ENCODE results near the gene RCOR1. TPM values are rescaled to one million over a fixed set of nuclear protein-coding genes. Genes with fewer than 3 reads are reported as not detected.

The RCOR1 gene
- total and polyA plus RNA-seq, 2 of the 8 experiments (the other 6 are each of a cell fraction or from before 2014, with no cell fraction given): 12.3 to 26.3 TPM

DNA sequence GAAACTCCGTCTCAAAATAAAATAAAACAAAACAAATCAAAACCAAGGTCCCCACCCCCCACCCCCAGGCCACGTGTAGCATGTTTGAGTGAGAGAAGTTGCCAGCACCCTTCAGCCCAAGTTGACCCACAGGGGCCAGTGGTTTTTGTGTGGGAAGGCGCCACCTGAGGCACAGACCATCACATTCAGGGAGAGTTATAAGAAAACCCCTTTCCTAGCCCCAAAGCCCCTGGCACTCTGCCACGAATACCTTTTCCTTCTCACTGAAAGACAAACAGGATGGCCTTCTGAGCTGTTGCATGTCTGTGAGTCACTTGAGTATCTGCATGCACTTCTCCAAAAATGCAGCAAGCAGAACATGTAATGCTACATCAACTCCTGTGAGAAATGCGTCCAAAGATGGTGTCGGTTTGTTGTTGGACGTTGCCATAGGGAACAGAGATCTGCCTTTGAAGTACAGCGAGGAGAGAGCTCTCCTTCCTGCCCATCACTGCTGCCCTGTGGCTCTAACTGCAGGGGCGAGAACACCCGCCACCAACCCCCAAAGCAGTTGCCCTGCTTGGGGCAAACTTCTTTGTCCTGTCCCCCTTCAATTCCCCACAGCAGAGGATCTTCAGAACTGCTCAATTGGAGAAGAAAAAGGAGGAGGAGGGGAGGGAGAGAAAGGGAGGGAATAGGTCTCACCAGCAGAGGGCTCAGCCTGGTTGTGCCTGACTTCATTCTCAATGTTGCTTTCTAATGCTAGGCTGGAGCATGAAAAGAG is 182.1 kb downstream of the RCOR1 start (continued):
- TF ChIP-seq NANOG (IDR thresholded peaks at IDR 0.05; ENCODE audit: insufficient read depth, low read depth, low read length, poor library complexity, severe bottlenecking) (no peak), ASH2L (IDR thresholded peaks at IDR 0.05; ENCODE audit: low read length) (no peak), RNF2 (IDR thresholded peaks at IDR 0.05; ENCODE audit: borderline replicate concordance, low read depth, low read length, missing control alignments, poor library complexity, severe bottlenecking) (no peak), CHD1 (IDR thresholded peaks at IDR 0.05; ENCODE audit: low read depth, low read length) (no peak), CBX8 (IDR thresholded peaks at IDR 0.05; ENCODE audit: borderline replicate concordance, low read depth, low read length) (no peak), GTF2F1 (IDR thresholded peaks at IDR 0.05; ENCODE audit: borderline replicate concordance, low read depth, low read length) (no peak), SIN3A (conservative IDR thresholded peaks at IDR 0.05 in 1 of 2, IDR thresholded peaks at IDR 0.05 in 1 of 2; ENCODE audit: low read depth in 1 of 2, low read length in 2 of 2) (no peak), RAD21 (IDR thresholded peaks at IDR 0.05 in 1 of 2, conservative IDR thresholded peaks at IDR 0.05 in 1 of 2; ENCODE audit: low read depth in 2 of 2, low read length in 2 of 2) (peak; percentile 63 to 69), TAF1 (IDR thresholded peaks at IDR 0.05; ENCODE audit: low read depth, low read length) (0 out of 2 replicates have a peak, but pooled peaks have one; percentile 27), HDAC6 (IDR thresholded peaks at IDR 0.05; ENCODE audit: low read depth, low read length) (no peak), JUND (IDR thresholded peaks at IDR 0.05; ENCODE audit: low read length) (no peak)
- TF ChIP-seq, protein P1, sequence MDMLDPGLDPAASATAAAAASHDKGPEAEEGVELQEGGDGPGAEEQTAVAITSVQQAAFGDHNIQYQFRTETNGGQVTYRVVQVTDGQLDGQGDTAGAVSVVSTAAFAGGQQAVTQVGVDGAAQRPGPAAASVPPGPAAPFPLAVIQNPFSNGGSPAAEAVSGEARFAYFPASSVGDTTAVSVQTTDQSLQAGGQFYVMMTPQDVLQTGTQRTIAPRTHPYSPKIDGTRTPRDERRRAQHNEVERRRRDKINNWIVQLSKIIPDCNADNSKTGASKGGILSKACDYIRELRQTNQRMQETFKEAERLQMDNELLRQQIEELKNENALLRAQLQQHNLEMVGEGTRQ (IDR thresholded peaks at IDR 0.05; ENCODE audit: low read length): no peak
- TF ChIP-seq, protein P2, sequence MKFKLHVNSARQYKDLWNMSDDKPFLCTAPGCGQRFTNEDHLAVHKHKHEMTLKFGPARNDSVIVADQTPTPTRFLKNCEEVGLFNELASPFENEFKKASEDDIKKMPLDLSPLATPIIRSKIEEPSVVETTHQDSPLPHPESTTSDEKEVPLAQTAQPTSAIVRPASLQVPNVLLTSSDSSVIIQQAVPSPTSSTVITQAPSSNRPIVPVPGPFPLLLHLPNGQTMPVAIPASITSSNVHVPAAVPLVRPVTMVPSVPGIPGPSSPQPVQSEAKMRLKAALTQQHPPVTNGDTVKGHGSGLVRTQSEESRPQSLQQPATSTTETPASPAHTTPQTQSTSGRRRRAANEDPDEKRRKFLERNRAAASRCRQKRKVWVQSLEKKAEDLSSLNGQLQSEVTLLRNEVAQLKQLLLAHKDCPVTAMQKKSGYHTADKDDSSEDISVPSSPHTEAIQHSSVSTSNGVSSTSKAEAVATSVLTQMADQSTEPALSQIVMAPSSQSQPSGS (IDR thresholded peaks at IDR 0.05; ENCODE audit: low read length): no peak
- TF ChIP-seq, protein P3, sequence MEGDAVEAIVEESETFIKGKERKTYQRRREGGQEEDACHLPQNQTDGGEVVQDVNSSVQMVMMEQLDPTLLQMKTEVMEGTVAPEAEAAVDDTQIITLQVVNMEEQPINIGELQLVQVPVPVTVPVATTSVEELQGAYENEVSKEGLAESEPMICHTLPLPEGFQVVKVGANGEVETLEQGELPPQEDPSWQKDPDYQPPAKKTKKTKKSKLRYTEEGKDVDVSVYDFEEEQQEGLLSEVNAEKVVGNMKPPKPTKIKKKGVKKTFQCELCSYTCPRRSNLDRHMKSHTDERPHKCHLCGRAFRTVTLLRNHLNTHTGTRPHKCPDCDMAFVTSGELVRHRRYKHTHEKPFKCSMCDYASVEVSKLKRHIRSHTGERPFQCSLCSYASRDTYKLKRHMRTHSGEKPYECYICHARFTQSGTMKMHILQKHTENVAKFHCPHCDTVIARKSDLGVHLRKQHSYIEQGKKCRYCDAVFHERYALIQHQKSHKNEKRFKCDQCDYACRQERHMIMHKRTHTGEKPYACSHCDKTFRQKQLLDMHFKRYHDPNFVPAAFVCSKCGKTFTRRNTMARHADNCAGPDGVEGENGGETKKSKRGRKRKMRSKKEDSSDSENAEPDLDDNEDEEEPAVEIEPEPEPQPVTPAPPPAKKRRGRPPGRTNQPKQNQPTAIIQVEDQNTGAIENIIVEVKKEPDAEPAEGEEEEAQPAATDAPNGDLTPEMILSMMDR (IDR thresholded peaks at IDR 0.05; ENCODE audit: control extremely low read depth in 1 of 3, insufficient read depth in 1 of 3, low read depth in 1 of 3, low read length in 3 of 3): peak; percentile 71 to 83 (median 73)
